Mammary epithelial cell (primary cell): ENCODE results near the gene CEP85L.

Experiments used
- EZH2 ChIP-seq: IDR thresholded peaks from 2 replicates; pipeline ENCODE4 v1.6.1; 2012; ENCODE audit warnings: low read length, inconsistent platforms, borderline replicate concordance
- TF ChIP-seq, protein P1 (sequence below), 2 donors: IDR thresholded peaks in 1 of 2; conservative IDR thresholded peaks in 1 of 2; 2 replicates each; pipeline ENCODE4 v1.5.1; 2011 to 2012; ENCODE audit warnings: inconsistent platforms in 2 of 2, low read length in 2 of 2, mild to moderate bottlenecking in 2 of 2, control low read depth in 1 of 2, low read depth in 1 of 2; ENCODE audit not compliant: insufficient read depth in 1 of 2; ENCODE audit errors: extremely low read depth in 1 of 2

DNA sequence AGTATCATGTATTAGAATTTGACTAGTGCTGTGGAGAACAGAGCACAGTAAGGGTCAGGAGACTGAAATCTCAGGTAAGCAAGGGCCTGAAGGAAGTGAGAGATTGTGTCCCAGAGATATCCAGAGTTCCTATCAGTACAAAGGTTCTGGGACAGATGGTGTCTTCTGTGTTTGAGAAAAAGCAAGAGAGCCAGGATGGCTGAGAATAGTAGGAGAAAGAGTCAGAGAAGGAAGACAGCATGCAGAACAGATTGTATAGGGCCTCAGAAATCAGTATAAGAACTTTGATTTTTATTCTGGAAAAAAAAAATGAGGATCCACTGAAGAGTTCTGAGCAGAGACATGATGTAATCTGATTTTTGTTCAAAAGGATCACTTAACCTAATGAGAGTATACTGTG lies 178.1 kb downstream of the CEP85L start:
- TF ChIP-seq, protein P1, sequence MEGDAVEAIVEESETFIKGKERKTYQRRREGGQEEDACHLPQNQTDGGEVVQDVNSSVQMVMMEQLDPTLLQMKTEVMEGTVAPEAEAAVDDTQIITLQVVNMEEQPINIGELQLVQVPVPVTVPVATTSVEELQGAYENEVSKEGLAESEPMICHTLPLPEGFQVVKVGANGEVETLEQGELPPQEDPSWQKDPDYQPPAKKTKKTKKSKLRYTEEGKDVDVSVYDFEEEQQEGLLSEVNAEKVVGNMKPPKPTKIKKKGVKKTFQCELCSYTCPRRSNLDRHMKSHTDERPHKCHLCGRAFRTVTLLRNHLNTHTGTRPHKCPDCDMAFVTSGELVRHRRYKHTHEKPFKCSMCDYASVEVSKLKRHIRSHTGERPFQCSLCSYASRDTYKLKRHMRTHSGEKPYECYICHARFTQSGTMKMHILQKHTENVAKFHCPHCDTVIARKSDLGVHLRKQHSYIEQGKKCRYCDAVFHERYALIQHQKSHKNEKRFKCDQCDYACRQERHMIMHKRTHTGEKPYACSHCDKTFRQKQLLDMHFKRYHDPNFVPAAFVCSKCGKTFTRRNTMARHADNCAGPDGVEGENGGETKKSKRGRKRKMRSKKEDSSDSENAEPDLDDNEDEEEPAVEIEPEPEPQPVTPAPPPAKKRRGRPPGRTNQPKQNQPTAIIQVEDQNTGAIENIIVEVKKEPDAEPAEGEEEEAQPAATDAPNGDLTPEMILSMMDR (conservative IDR thresholded peaks at IDR 0.05 in 1 of 2, IDR thresholded peaks at IDR 0.05 in 1 of 2; ENCODE audit: extremely low read depth in 1 of 2, insufficient read depth in 1 of 2, low read depth in 1 of 2, low read length in 2 of 2) = no peak
- no peak for TF ChIP-seq EZH2
